Neural progenitor cell (in vitro differentiated cells): ENCODE measurements around the gene TMEM14A. TPM values are rescaled to one million over a fixed set of nuclear protein-coding genes. Genes with fewer than 3 reads are reported as not detected.

Experiments used
- DNase-seq: peaks from one replicate; pipeline ENCODE4 v3.0.0-alpha.2; 2016; ENCODE audit warnings: low spot score
- H2AFZ ChIP-seq: fragments of 200-600 bp; sonication (generic); replicated peaks from 2 replicates; pipeline ENCODE4 v1.6.1; 2016; ENCODE audit warnings: antibody characterized with exemption
- H3F3A ChIP-seq: fragments of 200-600 bp; sonication (generic); 2 replicates; pipeline ENCODE4 v1.6.1; 2016; ENCODE audit warnings: antibody characterized with exemption, low read depth
- H3K27ac ChIP-seq: fragments of 200-600 bp; sonication (generic); 2 replicates; pipeline ENCODE4 v1.5.1; 2016; ENCODE audit warnings: mild to moderate bottlenecking
- H3K27me3 ChIP-seq: fragments of 200-600 bp; sonication (generic); 2 replicates; pipeline ENCODE4 v1.6.1; 2016; ENCODE audit warnings: mild to moderate bottlenecking, moderate library complexity
- H3K36me3 ChIP-seq: fragments of 200-600 bp; sonication (generic); 2 replicates; pipeline ENCODE4 v1.5.1; 2016
- H3K4me1 ChIP-seq: fragments of 200-600 bp; sonication (generic); 2 replicates; pipeline ENCODE4 v1.6.1; 2016; ENCODE audit warnings: mixed run types
- H3K4me2 ChIP-seq: fragments of 200-600 bp; sonication (generic); 2 replicates; pipeline ENCODE4 v1.6.1; 2016
- H3K4me3 ChIP-seq: fragments of 200-600 bp; sonication (generic); 2 replicates; pipeline ENCODE4 v1.5.1; 2016
- H3K79me2 ChIP-seq: fragments of 200-600 bp; sonication (generic); 2 replicates; pipeline ENCODE4 v1.6.1; 2016; ENCODE audit warnings: low read depth
- H3K9ac ChIP-seq: fragments of 200-600 bp; sonication (generic); 2 replicates; pipeline ENCODE4 v1.6.1; 2016
- H3K9me3 ChIP-seq: fragments of 200-600 bp; sonication (generic); 2 replicates; pipeline ENCODE4 v1.5.1; 2016; ENCODE audit warnings: low read depth
- H4K20me1 ChIP-seq: fragments of 200-600 bp; sonication (generic); 2 replicates; pipeline ENCODE4 v1.6.1; 2016; ENCODE audit warnings: low read depth
- H3K27ac Mint-ChIP-seq: 3 replicates; pipeline ENCODE4 v1.8.0; 2021; ENCODE audit warnings: mixed read lengths
- H3K27me3 Mint-ChIP-seq: 2 replicates; pipeline ENCODE4 v1.8.0; 2022; ENCODE audit warnings: low read depth, mild to moderate bottlenecking, inconsistent platforms, moderate library complexity, mixed read lengths; ENCODE audit not compliant: insufficient read depth
- H3K36me3 Mint-ChIP-seq: 3 replicates; pipeline ENCODE4 v1.8.0; 2021; ENCODE audit warnings: mixed read lengths
- H3K4me1 Mint-ChIP-seq: 3 replicates; pipeline ENCODE4 v1.8.0; 2021; ENCODE audit warnings: mixed read lengths
- H3K4me3 Mint-ChIP-seq: 3 replicates; pipeline ENCODE4 v1.8.0; 2021; ENCODE audit warnings: mild to moderate bottlenecking, moderate library complexity, mixed read lengths
- H3K9me3 Mint-ChIP-seq: 3 replicates; pipeline ENCODE4 v1.8.0; 2020; ENCODE audit warnings: mixed read lengths
- EZH2 ChIP-seq: fragments of 200-600 bp; sonication (generic); IDR thresholded peaks from 2 replicates; pipeline ENCODE4 v1.6.1; 2017; ENCODE audit warnings: antibody characterized with exemption, mild to moderate bottlenecking, moderate library complexity
- EZH2phosphoT487 ChIP-seq: fragments of 200-600 bp; sonication (generic); IDR thresholded peaks from 2 replicates; pipeline ENCODE4 v1.6.1; 2017; ENCODE audit warnings: antibody characterized with exemption
- total RNA-seq: library from RNA; depleted of rRNA; stranded (reverse); fragments of >200 nt; gene quantifications from 2 replicates; pipeline ENCODE4 v1.2.3, GENCODE V29; 2015; ENCODE audit warnings: low replicate concordance
- TF ChIP-seq, protein P1 (sequence below): fragments of 200-600 bp; sonication (generic); IDR thresholded peaks from 2 replicates; pipeline ENCODE4 v1.5.1; 2017; ENCODE audit warnings: antibody characterized with exemption, mild to moderate bottlenecking

The TMEM14A gene
- total RNA-seq, 1 donor from 2014 or later: 33.7 TPM

DNA sequence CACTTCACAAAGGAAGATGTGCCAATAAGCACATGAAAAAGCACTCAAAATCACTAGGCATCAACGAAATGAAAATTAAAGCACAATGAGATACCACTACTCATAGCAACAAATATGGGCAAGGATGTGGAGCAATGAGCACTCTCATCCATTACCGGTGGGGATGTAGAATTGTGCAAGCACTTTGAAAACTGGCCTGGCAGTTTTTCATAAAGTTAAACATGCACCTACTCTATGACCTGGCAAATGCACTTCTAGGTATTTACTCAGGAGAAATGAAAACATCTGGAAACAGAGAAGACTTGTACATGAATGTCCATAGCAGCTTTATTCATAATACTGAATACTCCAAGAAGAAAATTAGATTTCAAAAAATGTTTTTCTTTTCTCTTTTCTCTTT lies 34.1 kb upstream of the TMEM14A start:
- Histone ChIP-seq H3F3A (no peaks in the 10 kb centered on the region), H3K4me2 (no peak overlapping the region), H3K9ac (no peak overlapping the region), H3K4me3 (no peak overlapping the region), H3K9me3 (no peaks in the 10 kb centered on the region), H3K27ac (no peak overlapping the region), H3K4me1 (peaks cover 11% of the 10 kb centered on the region), H2AFZ (no peak overlapping the region), H4K20me1 (no peaks in the 10 kb centered on the region), H3K36me3 (no peaks in the 10 kb centered on the region), H3K79me2 (no peaks in the 10 kb centered on the region), H3K27me3 (no peaks in the 10 kb centered on the region)
- Mint-ChIP-seq H3K36me3 (no peaks in the 10 kb centered on the region), H3K4me3 (no peak overlapping the region), H3K4me1 (peaks cover 28% of the 10 kb centered on the region), H3K9me3 (no peaks in the 10 kb centered on the region), H3K27ac (no peak overlapping the region), H3K27me3 (peaks cover 3% of the 10 kb centered on the region)
- DNase-seq: no peak
- TF ChIP-seq EZH2phosphoT487 (no peak), EZH2 (no peak)
- TF ChIP-seq, protein P1, sequence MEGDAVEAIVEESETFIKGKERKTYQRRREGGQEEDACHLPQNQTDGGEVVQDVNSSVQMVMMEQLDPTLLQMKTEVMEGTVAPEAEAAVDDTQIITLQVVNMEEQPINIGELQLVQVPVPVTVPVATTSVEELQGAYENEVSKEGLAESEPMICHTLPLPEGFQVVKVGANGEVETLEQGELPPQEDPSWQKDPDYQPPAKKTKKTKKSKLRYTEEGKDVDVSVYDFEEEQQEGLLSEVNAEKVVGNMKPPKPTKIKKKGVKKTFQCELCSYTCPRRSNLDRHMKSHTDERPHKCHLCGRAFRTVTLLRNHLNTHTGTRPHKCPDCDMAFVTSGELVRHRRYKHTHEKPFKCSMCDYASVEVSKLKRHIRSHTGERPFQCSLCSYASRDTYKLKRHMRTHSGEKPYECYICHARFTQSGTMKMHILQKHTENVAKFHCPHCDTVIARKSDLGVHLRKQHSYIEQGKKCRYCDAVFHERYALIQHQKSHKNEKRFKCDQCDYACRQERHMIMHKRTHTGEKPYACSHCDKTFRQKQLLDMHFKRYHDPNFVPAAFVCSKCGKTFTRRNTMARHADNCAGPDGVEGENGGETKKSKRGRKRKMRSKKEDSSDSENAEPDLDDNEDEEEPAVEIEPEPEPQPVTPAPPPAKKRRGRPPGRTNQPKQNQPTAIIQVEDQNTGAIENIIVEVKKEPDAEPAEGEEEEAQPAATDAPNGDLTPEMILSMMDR: no peak

DNA sequence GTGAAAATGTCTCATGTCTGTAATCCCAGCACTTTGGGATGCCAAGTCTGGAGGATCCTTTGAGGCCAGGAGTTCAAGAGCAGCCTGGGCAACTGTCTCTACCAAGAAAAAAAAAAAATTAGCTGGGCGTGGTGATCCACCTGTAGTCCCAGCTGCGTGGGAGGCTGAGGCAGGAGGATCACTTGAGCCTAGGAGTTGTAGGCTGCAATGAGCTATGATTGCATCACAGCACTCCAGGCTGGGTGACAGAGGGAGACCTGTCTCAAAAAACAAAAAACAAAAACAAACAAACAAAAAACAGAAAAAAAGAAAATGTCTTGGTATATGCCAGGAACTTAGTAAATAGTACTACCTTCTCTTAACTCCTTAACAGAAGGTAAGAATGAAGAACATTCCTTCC lies 31.4 kb upstream of the TMEM14A start:
- TF ChIP-seq, protein P1: no peak
- TF ChIP-seq EZH2phosphoT487: no peak
- TF ChIP-seq EZH2: no peak
- Mint-ChIP-seq H3K36me3 (no peaks in the 10 kb centered on the region), H3K9me3 (no peaks in the 10 kb centered on the region), H3K27me3 (peaks cover 3% of the 10 kb centered on the region), H3K4me3 (no peak overlapping the region), H3K27ac (no peak overlapping the region), H3K4me1 (peaks cover 46% of the 10 kb centered on the region)
- no peak overlapping the region for H2AFZ ChIP-seq
- H3K9me3 ChIP-seq: no peaks in the 10 kb centered on the region
- no peak overlapping the region for H3K9ac ChIP-seq
- H3K36me3 ChIP-seq: no peaks in the 10 kb centered on the region
- H3K27ac ChIP-seq: no peak overlapping the region
- H3K27me3 ChIP-seq: no peaks in the 10 kb centered on the region
- H3K4me2 ChIP-seq: no peak overlapping the region
- peaks cover 28% of the 10 kb centered on the region for H3K4me1 ChIP-seq
- H3K4me3 ChIP-seq: no peak overlapping the region
- H4K20me1 ChIP-seq: no peaks in the 10 kb centered on the region
- H3K79me2 ChIP-seq: no peaks in the 10 kb centered on the region
- DNase-seq: no peak
- H3F3A ChIP-seq: peaks cover 6% of the 10 kb centered on the region

DNA sequence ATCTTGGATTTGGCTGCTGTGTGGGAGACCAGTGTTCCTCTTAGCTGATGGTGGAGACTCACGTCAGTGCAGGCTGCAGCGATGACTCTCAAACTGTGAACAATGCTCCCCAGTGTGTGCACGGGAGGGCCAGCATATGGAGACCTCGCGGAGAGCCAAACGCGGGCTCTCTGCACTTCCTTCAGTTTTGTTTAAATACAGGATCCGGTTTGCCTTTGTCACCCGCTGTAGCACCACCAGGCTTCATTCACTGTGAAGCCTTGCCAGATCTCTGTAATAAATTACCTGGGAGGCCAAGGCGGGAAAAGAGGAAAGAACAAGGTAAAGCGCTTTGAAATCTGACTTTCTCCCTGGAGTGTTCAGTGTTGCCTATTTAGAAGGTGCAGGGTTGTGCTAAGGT lies 30.7 kb upstream of the TMEM14A start:
- no peaks in the 10 kb centered on the region for H3K36me3 Mint-ChIP-seq
- H2AFZ ChIP-seq: no peak overlapping the region

More for the DNA sequence above, 30.7 kb upstream of the TMEM14A start:
- H3K27ac ChIP-seq: no peak overlapping the region
- no peak for TF ChIP-seq EZH2phosphoT487
- no peak for TF ChIP-seq EZH2
- TF ChIP-seq, protein P1: no peak
- H3K4me3 Mint-ChIP-seq: no peak overlapping the region
- H4K20me1 ChIP-seq: no peaks in the 10 kb centered on the region
- H3K79me2 ChIP-seq: no peaks in the 10 kb centered on the region
- no peaks in the 10 kb centered on the region for H3K36me3 ChIP-seq
- peaks cover 39% of the 10 kb centered on the region for H3K4me1 Mint-ChIP-seq
- peaks cover 6% of the 10 kb centered on the region for H3F3A ChIP-seq
- no peak overlapping the region for H3K4me2 ChIP-seq
- peaks cover 28% of the 10 kb centered on the region for H3K4me1 ChIP-seq
- DNase-seq: no peak
- no peaks in the 10 kb centered on the region for H3K9me3 Mint-ChIP-seq
- no peaks in the 10 kb centered on the region for H3K27me3 ChIP-seq
- peak overlapping the region; percentile 64 for H3K27ac Mint-ChIP-seq
- no peak overlapping the region for H3K9ac ChIP-seq
- peaks cover 3% of the 10 kb centered on the region for H3K27me3 Mint-ChIP-seq
- H3K4me3 ChIP-seq: no peak overlapping the region
- no peaks in the 10 kb centered on the region for H3K9me3 ChIP-seq
